ENCODE measurements around the gene SLC17A1.

DNA sequence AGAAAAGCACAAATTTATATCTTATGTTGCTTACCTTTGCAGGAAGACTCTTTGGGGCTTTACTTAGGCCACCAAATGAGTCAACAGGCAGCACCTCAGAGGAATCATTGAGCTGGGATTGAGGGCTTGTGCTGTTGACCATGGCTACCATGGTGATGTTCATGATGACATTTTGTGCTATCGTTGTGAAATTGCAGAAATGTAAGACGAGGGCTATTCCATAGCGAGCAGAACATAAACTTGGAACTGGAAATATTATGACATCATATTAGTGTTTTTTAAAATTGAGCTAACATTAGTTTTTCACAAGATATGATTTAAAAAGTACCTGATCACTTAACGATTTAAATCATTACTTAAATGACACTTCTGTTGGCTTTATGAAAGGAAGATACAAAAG is 30.3 kb upstream of the SLC17A1 start:
- TF ChIP-seq, protein P1, sequence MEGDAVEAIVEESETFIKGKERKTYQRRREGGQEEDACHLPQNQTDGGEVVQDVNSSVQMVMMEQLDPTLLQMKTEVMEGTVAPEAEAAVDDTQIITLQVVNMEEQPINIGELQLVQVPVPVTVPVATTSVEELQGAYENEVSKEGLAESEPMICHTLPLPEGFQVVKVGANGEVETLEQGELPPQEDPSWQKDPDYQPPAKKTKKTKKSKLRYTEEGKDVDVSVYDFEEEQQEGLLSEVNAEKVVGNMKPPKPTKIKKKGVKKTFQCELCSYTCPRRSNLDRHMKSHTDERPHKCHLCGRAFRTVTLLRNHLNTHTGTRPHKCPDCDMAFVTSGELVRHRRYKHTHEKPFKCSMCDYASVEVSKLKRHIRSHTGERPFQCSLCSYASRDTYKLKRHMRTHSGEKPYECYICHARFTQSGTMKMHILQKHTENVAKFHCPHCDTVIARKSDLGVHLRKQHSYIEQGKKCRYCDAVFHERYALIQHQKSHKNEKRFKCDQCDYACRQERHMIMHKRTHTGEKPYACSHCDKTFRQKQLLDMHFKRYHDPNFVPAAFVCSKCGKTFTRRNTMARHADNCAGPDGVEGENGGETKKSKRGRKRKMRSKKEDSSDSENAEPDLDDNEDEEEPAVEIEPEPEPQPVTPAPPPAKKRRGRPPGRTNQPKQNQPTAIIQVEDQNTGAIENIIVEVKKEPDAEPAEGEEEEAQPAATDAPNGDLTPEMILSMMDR (conservative IDR thresholded peaks at IDR 0.05 in 1 of 2, IDR thresholded peaks at IDR 0.05 in 1 of 2; ENCODE audit: low read depth in 1 of 2, low read length in 2 of 2) = no peak
- no peak for TF ChIP-seq EZH2 (IDR thresholded peaks at IDR 0.05; ENCODE audit: low read length, missing control alignments)
